ENCODE results near the gene RASA3. TPM values are rescaled to one million over a fixed set of nuclear protein-coding genes. Genes with fewer than 3 reads are reported as not detected.

The RASA3 gene
- total and polyA plus RNA-seq, 10 of the 15 experiments (the other 5 are each of a cell fraction or from before 2014, with no cell fraction given): 0.79 to 33.9 (median 17.6) TPM

DNA sequence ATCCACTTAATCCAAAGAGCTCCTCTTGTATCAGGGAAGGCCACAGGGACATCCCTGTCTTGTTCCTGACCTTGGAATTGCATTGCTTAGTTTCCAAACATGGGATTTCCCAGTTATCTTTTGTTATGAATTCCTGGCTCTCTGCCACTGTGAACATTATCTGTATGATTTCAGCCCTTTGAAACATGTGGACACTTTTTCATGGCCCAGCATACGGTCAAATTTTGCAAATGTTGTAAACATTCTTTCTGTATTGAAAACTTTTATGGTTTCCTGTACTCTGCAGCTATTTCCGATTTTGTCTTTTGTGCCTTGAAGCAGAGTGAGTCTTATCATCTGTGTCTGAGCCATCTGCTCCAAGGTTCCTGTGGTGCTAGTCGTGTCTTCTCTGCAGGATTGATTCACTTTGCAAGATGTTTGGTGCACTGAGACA, 42.1 kb upstream of the RASA3 start:
- Histone ChIP-seq H3K4me3 (no peak overlapping the region), H3K27ac (ENCODE audit: control insufficient read depth, insufficient read depth) (no peak overlapping the region), H3K36me3 (ENCODE audit: control insufficient read depth in 2 of 2, insufficient read depth in 2 of 2, low read length in 1 of 2) (no peaks in the 10 kb centered on the region), H3K4me2 (ENCODE audit: control insufficient read depth, insufficient read depth) (no peak overlapping the region), H3K79me2 (ENCODE audit: control insufficient read depth, insufficient read depth, low read length) (no peaks in the 10 kb centered on the region), H3K4me1 (ENCODE audit: control insufficient read depth, insufficient read depth, low read length) (no peaks in the 10 kb centered on the region), H2AFZ (ENCODE audit: control insufficient read depth, low read depth, low read length) (no peak overlapping the region), H4K20me1 (ENCODE audit: control insufficient read depth, insufficient read depth) (no peaks in the 10 kb centered on the region), H3K9me3 (replicated peaks; ENCODE audit: control insufficient read depth, insufficient read depth, low read length) (peaks cover 14% of the 10 kb centered on the region; the same call in 2 of the 3 replicates), H3K27me3 (replicated peaks in 1 of 2; ENCODE audit: control insufficient read depth in 2 of 2, insufficient read depth in 2 of 2, low read length in 1 of 2) (no peaks in the 10 kb centered on the region), H3K9ac (ENCODE audit: control insufficient read depth, insufficient read depth, low read length) (no peak overlapping the region)
- ATAC-seq (no peak), DNase-seq (ENCODE audit: low read depth, low spot score) (no peak), FAIRE-seq (no peak)
- ChIA-PET CTCF (no interaction called here), SMC1A (ENCODE audit: uncharacterized antibody, unreplicated experiment) (no interaction called here), POLR2A (no interaction called here), RAD21 (ENCODE audit: unreplicated experiment) (no interaction called here)
- in situ Hi-C loops (cut with MboI) (no loop called here), intact Hi-C loops (cut with micrococcal nuclease; ENCODE audit: unreplicated experiment) (no loop called here)
- no TSS peak for BruUV-seq (replicated peaks)
- 19% methylated on average over 3 of the region's 3 CpGs for WGBS (ENCODE audit: insufficient coverage, insufficient replicate concordance, low lambda C conversion rate, missing lambda C conversion rate)
- TF ChIP-seq, protein P1, sequence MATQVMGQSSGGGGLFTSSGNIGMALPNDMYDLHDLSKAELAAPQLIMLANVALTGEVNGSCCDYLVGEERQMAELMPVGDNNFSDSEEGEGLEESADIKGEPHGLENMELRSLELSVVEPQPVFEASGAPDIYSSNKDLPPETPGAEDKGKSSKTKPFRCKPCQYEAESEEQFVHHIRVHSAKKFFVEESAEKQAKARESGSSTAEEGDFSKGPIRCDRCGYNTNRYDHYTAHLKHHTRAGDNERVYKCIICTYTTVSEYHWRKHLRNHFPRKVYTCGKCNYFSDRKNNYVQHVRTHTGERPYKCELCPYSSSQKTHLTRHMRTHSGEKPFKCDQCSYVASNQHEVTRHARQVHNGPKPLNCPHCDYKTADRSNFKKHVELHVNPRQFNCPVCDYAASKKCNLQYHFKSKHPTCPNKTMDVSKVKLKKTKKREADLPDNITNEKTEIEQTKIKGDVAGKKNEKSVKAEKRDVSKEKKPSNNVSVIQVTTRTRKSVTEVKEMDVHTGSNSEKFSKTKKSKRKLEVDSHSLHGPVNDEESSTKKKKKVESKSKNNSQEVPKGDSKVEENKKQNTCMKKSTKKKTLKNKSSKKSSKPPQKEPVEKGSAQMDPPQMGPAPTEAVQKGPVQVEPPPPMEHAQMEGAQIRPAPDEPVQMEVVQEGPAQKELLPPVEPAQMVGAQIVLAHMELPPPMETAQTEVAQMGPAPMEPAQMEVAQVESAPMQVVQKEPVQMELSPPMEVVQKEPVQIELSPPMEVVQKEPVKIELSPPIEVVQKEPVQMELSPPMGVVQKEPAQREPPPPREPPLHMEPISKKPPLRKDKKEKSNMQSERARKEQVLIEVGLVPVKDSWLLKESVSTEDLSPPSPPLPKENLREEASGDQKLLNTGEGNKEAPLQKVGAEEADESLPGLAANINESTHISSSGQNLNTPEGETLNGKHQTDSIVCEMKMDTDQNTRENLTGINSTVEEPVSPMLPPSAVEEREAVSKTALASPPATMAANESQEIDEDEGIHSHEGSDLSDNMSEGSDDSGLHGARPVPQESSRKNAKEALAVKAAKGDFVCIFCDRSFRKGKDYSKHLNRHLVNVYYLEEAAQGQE (IDR thresholded peaks at IDR 0.05; ENCODE audit: low read depth, low read length): no peak
- TF ChIP-seq ATF7 (IDR thresholded peaks at IDR 0.05; ENCODE audit: low read depth): no peak
- no peak for TF ChIP-seq POLR2AphosphoS5 (IDR thresholded peaks at IDR 0.05; ENCODE audit: low read length)
- TF ChIP-seq KAT2A (conservative IDR thresholded peaks at IDR 0.05; ENCODE audit: control insufficient read depth, low read depth, low read length): no peak
- no peak for TF ChIP-seq RUNX3 (IDR thresholded peaks at IDR 0.05; ENCODE audit: low read length)
- TF ChIP-seq SIN3A (IDR thresholded peaks at IDR 0.05; ENCODE audit: low read depth, low read length): no peak
- no peak for TF ChIP-seq HDAC2 (IDR thresholded peaks at IDR 0.05)
- no peak for TF ChIP-seq YBX1 (IDR thresholded peaks at IDR 0.05)
- no peak for TF ChIP-seq MYB (IDR thresholded peaks at IDR 0.05; ENCODE audit: borderline replicate concordance, low read depth, low read length)
- TF ChIP-seq, protein P2, sequence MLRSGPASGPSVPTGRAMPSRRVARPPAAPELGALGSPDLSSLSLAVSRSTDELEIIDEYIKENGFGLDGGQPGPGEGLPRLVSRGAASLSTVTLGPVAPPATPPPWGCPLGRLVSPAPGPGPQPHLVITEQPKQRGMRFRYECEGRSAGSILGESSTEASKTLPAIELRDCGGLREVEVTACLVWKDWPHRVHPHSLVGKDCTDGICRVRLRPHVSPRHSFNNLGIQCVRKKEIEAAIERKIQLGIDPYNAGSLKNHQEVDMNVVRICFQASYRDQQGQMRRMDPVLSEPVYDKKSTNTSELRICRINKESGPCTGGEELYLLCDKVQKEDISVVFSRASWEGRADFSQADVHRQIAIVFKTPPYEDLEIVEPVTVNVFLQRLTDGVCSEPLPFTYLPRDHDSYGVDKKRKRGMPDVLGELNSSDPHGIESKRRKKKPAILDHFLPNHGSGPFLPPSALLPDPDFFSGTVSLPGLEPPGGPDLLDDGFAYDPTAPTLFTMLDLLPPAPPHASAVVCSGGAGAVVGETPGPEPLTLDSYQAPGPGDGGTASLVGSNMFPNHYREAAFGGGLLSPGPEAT (IDR thresholded peaks at IDR 0.05; ENCODE audit: low read depth): no peak
- no peak for TF ChIP-seq EZH2 (IDR thresholded peaks at IDR 0.05; ENCODE audit: borderline replicate concordance, control insufficient read depth, low read depth, low read length)
- no peak for TF ChIP-seq BCL11A (IDR thresholded peaks at IDR 0.05; ENCODE audit: low read depth, low read length)
- no peak for TF ChIP-seq MEF2A (IDR thresholded peaks at IDR 0.05; ENCODE audit: insufficient read depth, low read depth, low read length)
- no peak for TF ChIP-seq NR2F1 (conservative IDR thresholded peaks at IDR 0.05)
- TF ChIP-seq, protein P3, sequence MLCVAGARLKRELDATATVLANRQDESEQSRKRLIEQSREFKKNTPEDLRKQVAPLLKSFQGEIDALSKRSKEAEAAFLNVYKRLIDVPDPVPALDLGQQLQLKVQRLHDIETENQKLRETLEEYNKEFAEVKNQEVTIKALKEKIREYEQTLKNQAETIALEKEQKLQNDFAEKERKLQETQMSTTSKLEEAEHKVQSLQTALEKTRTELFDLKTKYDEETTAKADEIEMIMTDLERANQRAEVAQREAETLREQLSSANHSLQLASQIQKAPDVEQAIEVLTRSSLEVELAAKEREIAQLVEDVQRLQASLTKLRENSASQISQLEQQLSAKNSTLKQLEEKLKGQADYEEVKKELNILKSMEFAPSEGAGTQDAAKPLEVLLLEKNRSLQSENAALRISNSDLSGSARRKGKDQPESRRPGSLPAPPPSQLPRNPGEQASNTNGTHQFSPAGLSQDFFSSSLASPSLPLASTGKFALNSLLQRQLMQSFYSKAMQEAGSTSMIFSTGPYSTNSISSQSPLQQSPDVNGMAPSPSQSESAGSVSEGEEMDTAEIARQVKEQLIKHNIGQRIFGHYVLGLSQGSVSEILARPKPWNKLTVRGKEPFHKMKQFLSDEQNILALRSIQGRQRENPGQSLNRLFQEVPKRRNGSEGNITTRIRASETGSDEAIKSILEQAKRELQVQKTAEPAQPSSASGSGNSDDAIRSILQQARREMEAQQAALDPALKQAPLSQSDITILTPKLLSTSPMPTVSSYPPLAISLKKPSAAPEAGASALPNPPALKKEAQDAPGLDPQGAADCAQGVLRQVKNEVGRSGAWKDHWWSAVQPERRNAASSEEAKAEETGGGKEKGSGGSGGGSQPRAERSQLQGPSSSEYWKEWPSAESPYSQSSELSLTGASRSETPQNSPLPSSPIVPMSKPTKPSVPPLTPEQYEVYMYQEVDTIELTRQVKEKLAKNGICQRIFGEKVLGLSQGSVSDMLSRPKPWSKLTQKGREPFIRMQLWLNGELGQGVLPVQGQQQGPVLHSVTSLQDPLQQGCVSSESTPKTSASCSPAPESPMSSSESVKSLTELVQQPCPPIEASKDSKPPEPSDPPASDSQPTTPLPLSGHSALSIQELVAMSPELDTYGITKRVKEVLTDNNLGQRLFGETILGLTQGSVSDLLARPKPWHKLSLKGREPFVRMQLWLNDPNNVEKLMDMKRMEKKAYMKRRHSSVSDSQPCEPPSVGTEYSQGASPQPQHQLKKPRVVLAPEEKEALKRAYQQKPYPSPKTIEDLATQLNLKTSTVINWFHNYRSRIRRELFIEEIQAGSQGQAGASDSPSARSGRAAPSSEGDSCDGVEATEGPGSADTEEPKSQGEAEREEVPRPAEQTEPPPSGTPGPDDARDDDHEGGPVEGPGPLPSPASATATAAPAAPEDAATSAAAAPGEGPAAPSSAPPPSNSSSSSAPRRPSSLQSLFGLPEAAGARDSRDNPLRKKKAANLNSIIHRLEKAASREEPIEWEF (IDR thresholded peaks at IDR 0.05; ENCODE audit: insufficient replicate concordance, low read depth, low read length): no peak
- no peak for TF ChIP-seq SMC3 (IDR thresholded peaks at IDR 0.05; ENCODE audit: borderline replicate concordance, low read length)

Measured in GM12878 (cell line).